Activated effector memory CD4-positive, alpha-beta T cell treated with anti-CD3 and anti-CD28 coated beads, Interleukin-2, amount 50 U/mL, for 16 hours (primary cell): Measurements from ENCODE around the gene OR52M1.

Experiments
- DNase-seq: peaks from one replicate; pipeline ENCODE4 v3.0.0-alpha.2; 2020

OR52M1 gene

DNA sequence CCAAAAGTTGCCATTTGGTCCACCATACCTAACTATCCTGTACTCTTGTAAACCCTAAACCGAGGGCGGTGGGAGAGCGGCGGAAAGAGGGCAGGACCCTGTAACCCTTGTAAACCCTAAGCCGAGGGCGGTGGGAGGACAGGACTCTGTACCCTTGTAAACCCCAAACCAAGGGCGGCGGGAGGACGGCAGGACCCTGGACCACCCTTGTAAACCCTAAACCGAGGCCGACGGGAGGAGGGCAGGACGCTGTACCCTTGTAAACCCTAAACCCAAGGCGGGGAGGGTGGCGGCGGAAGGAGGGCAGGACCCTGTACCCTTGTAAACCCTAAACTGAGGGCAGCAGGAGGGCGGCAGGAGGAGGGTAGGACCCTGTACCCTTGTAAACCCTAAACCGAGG is 24.1 kb downstream of the OR52M1 start:
- no peak for DNase-seq

DNA sequence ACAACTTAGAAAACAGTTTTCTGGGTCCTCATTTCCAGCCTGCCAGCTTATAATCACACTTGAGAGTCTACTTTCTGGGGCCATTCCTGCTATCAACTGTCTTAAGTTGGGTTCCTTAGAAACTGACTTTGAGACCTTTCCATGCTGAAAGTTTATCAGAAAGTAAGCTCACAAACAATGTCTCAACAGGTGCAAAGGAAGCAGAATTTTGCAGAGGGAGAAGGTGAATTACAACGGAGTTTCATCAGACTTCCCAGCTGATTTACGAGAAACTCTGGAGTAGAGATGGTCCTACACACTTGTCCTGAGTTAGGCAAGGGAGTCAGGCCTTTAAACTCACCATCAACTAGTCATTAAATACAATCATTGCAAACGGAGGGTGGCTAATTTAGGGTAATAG is 31.9 kb downstream of the OR52M1 start:
- no peak for DNase-seq

DNA sequence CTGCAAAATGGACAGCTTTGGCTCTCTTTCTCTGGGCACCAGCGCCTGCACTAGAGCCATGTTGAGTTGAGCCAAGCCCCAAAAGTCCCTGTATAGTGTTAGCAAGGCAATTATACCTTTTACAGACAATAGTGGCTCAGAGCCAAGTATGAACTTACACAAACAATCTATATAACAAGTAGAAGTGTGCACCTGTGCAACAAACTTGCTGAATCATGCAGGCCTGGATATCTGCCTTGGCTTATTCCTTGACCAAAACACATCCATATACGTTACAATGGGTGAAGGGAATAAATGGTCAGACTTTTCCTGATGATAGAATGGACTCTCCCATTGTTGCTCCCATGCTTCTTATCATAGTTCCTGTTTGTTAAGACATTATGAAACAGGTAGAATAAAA is 32.8 kb downstream of the OR52M1 start:
- DNase-seq: no peak

DNA sequence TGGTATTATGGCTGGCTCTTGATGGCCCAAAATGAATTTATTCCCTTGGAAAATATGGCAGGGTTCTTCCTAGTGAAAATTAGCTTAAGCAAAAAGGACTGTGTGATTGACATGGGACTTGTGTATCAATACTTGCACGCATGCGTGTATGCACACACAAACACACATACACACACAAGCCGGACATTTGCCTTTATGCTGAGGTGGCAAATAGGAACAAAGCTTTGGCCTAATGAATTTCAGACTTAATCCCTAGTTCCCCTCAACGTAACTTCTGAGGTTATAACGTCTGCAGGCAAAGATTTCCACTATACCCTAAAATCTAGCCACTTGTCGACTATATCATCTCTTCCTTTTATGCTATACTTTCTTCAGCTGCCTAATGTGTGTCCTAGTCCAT is 33.6 kb downstream of the OR52M1 start:
- no peak for DNase-seq

DNA sequence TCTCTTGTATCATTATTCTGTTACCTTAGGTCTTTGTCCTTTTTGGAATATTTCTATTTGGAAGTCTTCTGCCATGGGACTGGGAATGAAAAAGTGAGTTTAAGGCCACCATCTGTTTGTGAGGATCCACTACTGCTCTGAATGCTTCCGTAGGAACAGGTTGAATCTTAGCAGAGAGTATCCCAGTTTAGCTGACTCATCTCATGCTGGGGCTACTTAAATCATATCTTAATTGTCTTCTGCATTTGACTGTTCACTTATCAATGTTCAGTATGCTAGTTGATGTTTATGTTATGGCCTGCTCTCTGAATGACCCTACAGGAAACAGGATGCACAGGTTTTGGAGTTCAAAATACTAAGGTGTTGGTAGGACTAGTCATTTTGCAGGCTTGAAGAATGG is 35.1 kb downstream of the OR52M1 start:
- DNase-seq: no peak

DNA sequence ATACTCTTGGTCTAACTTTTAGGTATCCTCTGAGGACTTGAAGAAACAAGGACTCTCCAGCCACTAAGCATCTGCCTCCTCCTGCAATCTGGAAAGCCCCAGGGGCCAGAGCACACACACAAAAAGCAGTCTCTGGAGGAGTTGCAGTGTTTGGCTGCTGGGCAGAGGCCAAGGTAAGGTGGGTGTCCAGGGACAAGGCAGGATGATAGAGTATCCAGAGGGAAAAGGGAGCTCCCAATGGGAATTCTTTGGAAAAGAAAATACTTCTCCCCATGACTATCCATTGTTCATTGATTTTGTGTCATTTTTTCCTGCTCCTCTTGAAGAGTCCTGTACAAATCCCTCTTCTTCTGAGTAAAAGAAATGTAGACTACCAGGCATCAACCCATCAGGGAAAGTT is 36.5 kb downstream of the OR52M1 start, which contains the start of gene OR52I2:
Gene OR52I2 (plus strand): TSS at position 301 of the 400 bp plus-strand sequence.
- no peak for DNase-seq

DNA sequence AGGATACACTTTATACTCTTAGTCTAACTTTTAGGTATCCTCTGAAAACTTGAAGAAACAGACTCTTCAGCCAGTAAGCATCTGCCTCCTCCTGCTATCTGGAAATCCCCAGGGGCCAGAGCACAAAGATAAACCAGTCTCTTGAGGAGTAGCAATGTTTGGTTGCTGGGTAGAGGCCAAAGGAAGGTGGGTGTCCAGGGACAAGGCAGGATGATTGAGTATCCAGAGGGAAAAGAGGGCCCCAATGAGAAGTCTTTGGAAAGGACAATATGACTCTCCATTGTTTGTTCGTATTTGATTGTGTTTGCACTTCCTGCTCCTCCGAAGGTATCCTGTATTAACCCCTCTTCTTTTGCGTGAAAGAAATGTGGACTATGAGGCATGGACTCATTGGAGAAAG is 44.0 kb downstream of the OR52M1 start:
- DNase-seq: no peak

DNA sequence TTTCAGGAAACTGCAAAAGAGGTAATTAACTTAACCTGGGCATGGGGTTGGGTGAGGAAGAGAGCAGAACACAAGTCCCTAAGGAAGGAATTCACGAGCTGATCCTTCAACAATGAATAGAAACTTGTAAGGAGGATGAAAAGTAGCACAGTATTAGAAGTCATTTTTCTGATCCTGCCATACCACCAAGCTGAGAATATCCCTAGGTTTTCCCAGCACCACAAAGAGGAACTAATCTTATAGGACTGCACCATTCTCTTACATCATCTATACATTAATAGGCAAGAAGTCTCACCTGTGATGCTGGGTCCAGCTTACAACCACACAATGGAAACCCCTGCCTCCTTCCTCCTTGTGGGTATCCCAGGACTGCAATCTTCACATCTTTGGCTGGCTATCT is 48.7 kb downstream of the OR52M1 start, which contains the start of gene OR52I1:
Gene OR52I1 (plus strand): TSS at position 301 of the 400 bp plus-strand sequence. CDS start 0 bp downstream, at position 301.
- no peak for DNase-seq
